Heart left ventricle (tissue), 16 donors: ENCODE results near the gene B3GNT7. TPM values are rescaled to one million over a fixed set of nuclear protein-coding genes. Genes with fewer than 3 reads are reported as not detected.

Source experiments
- ATAC-seq, 4 donors: fragments of 200-7000 bp; cut with Tn5 transposase; one replicate each; pipeline ENCODE4 v1.9.1; 2020 to 2022; ENCODE audit warnings: moderate library complexity in 4 of 4, mild to moderate bottlenecking in 3 of 4, moderate number of reproducible peaks in 1 of 4
- DNase-seq, 5 donors: peaks; one replicate each; pipeline ENCODE4 v3.0.0-alpha.2; 2020
- H3K27ac ChIP-seq, 12 donors: fragments of 200-600 bp; sonication (generic) in 4 of 12; one replicate each; pipeline versions ENCODE4 v1.5.0 to v1.8.0; 2016 to 2022; ENCODE audit warnings: mild to moderate bottlenecking in 2 of 12
- H3K27me3 ChIP-seq, 9 donors: fragments of 200-600 bp; sonication (generic) in 2 of 9; one replicate each; pipeline versions ENCODE4 v1.5.1 to v1.8.0; 2016 to 2022; ENCODE audit warnings: mild to moderate bottlenecking in 3 of 9
- H3K36me3 ChIP-seq, 9 donors: fragments of 200-600 bp; sonication (generic) in 2 of 9; one replicate each; pipeline versions ENCODE4 v1.5.0 to v1.8.0; 2018 to 2022; ENCODE audit warnings: mild to moderate bottlenecking in 2 of 9
- H3K4me1 ChIP-seq, 12 donors: fragments of 200-600 bp; sonication (generic) in 4 of 12; one replicate each; pipeline versions ENCODE4 v1.5.0 to v1.8.0; 2016 to 2022; ENCODE audit warnings: mild to moderate bottlenecking in 3 of 12
- H3K4me3 ChIP-seq, 12 donors: fragments of 200-600 bp; sonication (generic) in 4 of 12; one replicate each; pipeline versions ENCODE4 v1.5.0 to v1.8.0; 2017 to 2022; ENCODE audit warnings: mild to moderate bottlenecking in 9 of 12, moderate library complexity in 4 of 12
- H3K9me3 ChIP-seq, 12 donors: fragments of 200-600 bp; sonication (generic) in 4 of 12; one replicate each; pipeline versions ENCODE4 v1.5.0 to v1.8.0; 2016 to 2022; ENCODE audit warnings: mild to moderate bottlenecking in 1 of 12
- POLR2A ChIP-seq, 2 donors: fragments of 450-650 bp; IDR thresholded peaks; one replicate each; pipeline ENCODE4 v1.6.1; 2017; ENCODE audit warnings: antibody characterized with exemption in 2 of 2, mild to moderate bottlenecking in 2 of 2, moderate library complexity in 2 of 2
- WGBS, 4 donors: extraction: QIAGEN DNeasy Blood & Tissue Kit in 2 of 4; methylation state at CpG; one replicate each; pipeline versions ENCODE4 v1.1.5 to v1.1.7; 2013 to 2018; 5-methylcytosine and 5-hydroxymethylcytosine counted together
- intact Hi-C, 10 donors: fragments of 100-400 bp; cut with DNase I; formaldehyde crosslinking; loops; one replicate each; pipeline versions ENCODE4 v1.11.1 to v1.14.2; 2022
- polyA plus RNA-seq, 2 donors: library from polyadenylated mRNA; stranded (reverse); fragments of 200-250 nt; gene quantifications; one replicate each; pipeline ENCODE4 v1.2.3, GENCODE V29; 2013
- total RNA-seq, 9 donors: library from RNA; depleted of rRNA in 2 of 9; stranded (reverse); fragments of >200 nt in 2 of 9; fragmentation: NEBNext Ultra II Directional in 3 of 9; extraction: Animal tissue kit (Norgen Biotek cat#: 25700) in 3 of 9; gene quantifications; one replicate each; pipeline versions ENCODE4 v1.1.0 to v1.2.4, GENCODE V29; 2016 to 2023
- TF ChIP-seq, protein P1 (sequence below), 12 donors: fragments of 200-600 bp; sonication (generic) in 4 of 12; IDR thresholded peaks; one replicate each; pipeline versions ENCODE4 v1.5.0 to v1.8.0; 2018 to 2022; ENCODE audit warnings: antibody characterized with exemption in 12 of 12, mild to moderate bottlenecking in 5 of 12
- donor health status: ischemic (EF 13 %, LVEDD 7.1; RV severe dilation, severe dysfunction).
- donor health status: healthy with polysubstance abuse.
- donor health status: DM: no; HTN: yes; CAD: no.
- donor health status: DM: no; HTN: no; CAD: no.
- donor health status: ischemic (EF 25% LVEDD 6.9; RV normal size, moderate dysfunction).
- donor health status: ischemic (EF 25% LVEDD 5.7; RV mildly dilated, moderate dysfunction).
- donor health status: healthy.
- donor health status: DM: yes; HTN: yes; CAD: no.
- donor health status: ischemic (EF 35%, LVEDD 5.7; RV mildly dilated, moderate dysfunction).
- donor health status: nonischemic (EF 11% LVEDD 7.7; RV severe dilation, severe dysfunction).
- donor health status: DM: yes; HTN: yes; CAD: no.
- donor health status: PGD.
- donor health status: ischemic (EF 29% LVEDD 5.4; RV normal size, mild dysfunction).
- donor health status: nonischemic (EF 23%, LVEDD 6.1; RV moderate dilation, normal function).

Gene B3GNT7
- total and polyA plus RNA-seq, 11 donors = 0.68 to 52.4 (median 5.2) TPM

DNA sequence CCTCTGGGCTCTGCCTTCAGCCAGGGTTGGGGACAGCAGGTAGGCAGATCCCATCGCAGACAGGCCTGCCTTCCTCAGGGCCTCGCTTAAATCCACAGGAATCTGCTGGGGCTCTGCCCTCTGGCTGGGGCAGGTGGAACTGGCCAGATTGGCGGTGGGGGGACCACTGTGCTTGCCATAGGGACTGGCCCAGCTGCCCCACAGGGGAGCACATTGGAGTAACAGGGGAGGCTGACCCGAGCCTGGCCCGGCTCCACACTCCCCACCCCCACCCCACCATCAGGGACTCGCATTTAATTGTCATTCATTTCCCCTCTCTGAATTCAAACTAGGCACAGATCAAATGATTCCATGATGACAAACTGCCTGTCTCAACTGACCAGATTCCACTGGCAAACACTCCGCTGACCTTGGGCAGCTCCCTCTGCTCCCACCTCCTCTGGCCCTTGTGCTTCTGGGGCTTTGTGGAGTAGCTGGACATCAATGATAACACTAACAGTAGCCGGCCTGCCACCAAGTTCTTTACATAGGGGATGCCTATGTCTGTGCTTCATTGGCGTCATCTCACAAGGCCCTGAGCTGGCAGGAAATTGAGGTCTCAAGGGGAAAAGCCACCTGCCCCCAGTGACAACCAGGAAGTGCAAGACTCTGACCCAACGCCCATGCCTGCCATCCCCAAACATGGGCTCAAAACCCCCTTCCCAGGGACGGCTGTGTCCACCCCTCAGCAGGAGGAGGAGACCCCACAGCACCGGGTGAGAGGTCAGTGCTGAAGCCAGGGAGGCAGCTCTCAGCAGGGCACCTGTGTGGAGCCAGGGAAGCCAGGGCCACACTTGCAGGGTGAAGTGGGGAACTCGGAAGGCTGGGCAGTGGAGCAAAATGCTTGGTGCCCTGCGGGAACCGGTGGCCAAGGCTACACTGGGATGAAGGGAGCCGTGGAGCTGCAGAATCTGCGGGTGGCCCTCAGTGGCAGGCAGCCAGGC is 2.1 kb upstream of the B3GNT7 start:
- no peak for ATAC-seq
- intact Hi-C loops = loop anchor here in 1 of 10 donors (5.0 kb wide), 1 partner anchor 96 kb away; no protein-coding TSS in a partner anchor
- 80 to 89% (median 83%) methylated on average over 15 to 17 of the region's 17 CpGs for WGBS, 4 donors
- peaks cover 0 to 23% (median 5%) of the 10 kb centered on the region in 9 donors for H3K27me3 ChIP-seq
- peaks cover 0 to 28% (median 3%) of the 10 kb centered on the region in 12 donors for H3K4me1 ChIP-seq
- TF ChIP-seq POLR2A (IDR thresholded peaks at IDR 0.05) = no peak
- TF ChIP-seq, protein P1, sequence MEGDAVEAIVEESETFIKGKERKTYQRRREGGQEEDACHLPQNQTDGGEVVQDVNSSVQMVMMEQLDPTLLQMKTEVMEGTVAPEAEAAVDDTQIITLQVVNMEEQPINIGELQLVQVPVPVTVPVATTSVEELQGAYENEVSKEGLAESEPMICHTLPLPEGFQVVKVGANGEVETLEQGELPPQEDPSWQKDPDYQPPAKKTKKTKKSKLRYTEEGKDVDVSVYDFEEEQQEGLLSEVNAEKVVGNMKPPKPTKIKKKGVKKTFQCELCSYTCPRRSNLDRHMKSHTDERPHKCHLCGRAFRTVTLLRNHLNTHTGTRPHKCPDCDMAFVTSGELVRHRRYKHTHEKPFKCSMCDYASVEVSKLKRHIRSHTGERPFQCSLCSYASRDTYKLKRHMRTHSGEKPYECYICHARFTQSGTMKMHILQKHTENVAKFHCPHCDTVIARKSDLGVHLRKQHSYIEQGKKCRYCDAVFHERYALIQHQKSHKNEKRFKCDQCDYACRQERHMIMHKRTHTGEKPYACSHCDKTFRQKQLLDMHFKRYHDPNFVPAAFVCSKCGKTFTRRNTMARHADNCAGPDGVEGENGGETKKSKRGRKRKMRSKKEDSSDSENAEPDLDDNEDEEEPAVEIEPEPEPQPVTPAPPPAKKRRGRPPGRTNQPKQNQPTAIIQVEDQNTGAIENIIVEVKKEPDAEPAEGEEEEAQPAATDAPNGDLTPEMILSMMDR (IDR thresholded peaks at IDR 0.05) = peak in 5 of 12 donors; percentile 12 to 38 (median 22)
- no peak for DNase-seq
- H3K9me3 ChIP-seq = no peaks in the 10 kb centered on the region
- no peak overlapping the region for H3K27ac ChIP-seq
- no peak overlapping the region for H3K4me3 ChIP-seq
- no peaks in the 10 kb centered on the region for H3K36me3 ChIP-seq

DNA sequence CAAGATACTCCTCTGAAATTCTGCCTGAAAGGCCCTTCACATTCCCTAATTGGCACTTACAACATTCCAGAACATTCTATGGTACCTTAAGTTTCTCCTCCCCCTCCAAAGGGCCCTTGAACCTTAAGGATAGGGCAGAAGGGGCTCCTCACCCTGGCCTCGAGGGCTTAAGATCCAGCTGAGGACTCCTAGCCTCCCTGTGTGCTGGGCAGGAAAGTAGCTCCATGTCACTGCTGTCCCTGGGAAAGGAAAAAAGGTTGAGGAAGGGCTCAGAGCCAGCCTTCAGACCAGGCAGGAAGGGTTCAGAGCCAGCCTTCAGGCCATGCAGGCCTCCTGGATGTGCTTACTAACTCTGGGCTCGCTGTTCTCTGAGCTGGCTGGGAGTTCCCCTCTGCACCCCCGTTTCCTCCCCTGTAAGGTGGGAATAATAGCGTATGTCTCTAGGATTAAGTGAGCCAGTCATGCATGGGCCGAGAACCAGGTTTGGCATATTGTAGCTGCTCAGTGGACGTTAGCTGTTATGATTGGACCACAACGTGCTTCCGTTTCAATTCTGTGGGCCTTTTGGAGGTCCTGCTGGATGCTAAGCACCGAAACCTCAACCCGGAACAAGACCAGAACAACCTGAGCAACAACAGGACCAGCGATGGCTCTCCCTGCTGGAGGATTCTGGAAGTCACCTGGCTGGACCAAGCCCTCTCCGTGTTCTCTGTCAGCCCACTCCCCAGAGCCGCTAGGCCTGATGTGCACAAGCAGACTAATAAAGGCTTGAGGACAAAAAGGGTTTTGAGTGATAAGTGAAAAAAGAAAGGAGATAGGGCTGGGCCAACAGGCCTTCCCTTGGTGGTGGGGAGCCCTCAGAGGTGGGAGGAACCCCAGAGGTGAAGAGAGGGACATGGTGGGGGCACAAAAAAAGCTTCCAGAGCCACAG is 1.0 kb upstream of the B3GNT7 start:
- 82 to 89% (median 84%) methylated on average over 13 of the region's 13 CpGs for WGBS, 4 donors
- no peak for ATAC-seq
- H3K4me1 ChIP-seq = peaks cover 0 to 26% (median 4%) of the 10 kb centered on the region in 12 donors
- no peaks in the 10 kb centered on the region for H3K9me3 ChIP-seq
- H3K36me3 ChIP-seq = no peaks in the 10 kb centered on the region
- intact Hi-C loops = loop anchor here in 5 of 10 donors (5.0 kb wide), 2 partner anchors 97 to 147 kb away; no protein-coding TSS in a partner anchor
- no peak for TF ChIP-seq POLR2A (IDR thresholded peaks at IDR 0.05)
- TF ChIP-seq, protein P1 (IDR thresholded peaks at IDR 0.05) = peak in 2 of 12 donors; percentile 13 to 20
- H3K4me3 ChIP-seq = peak overlapping the region in 1 of 12 donors; percentile 57
- no peak overlapping the region for H3K27ac ChIP-seq
- no peak for DNase-seq
- peaks cover 0 to 23% (median 5%) of the 10 kb centered on the region in 9 donors for H3K27me3 ChIP-seq

DNA sequence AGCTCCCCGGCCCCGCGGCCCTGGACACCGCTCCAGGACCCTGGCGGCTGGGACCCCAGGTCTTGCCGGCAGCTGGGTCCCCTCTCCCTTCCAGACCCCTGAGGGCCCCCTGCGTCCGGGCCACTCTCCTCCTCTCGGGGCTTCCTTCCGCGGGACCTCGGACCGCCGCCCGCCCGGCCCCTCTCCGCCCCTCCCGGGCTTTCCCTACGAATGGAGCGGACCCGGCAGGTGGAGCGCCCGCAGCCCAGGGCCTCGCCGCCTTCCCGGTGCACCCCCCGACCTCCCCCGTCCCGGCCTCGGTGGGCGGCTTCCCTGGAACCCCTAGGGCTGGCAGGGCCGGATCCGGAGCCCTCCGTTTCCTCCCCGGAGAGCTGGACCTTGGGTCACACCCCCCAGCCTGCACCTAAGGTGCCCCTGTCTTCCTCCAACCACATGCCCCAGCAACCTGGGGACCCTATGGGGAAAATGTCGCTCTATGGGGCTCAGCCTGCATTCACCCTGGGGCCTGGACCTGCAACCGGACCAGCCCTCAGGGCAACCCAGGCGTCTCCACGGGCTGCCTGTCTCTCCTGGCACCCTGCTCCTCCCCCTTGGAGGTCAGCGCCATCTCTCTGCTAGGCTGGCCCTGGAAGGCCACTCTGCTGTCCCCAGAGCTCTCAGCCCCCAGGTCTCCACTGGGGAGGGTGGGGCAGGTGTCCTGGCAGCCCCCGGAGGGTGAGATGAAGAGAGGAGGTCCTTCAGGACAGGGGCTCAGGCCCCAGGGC is 730 bp downstream of the B3GNT7 start:
- no peaks in the 10 kb centered on the region for H3K36me3 ChIP-seq
- WGBS, 4 donors = 11 to 53% (median 13%) methylated on average over 7 to 41 of the region's 41 CpGs
- H3K27ac ChIP-seq = peak overlapping the region in 3 of 12 donors; percentile 19 to 49 (median 43)
- H3K27me3 ChIP-seq = peaks cover 0 to 23% (median 5%) of the 10 kb centered on the region in 9 donors
- TF ChIP-seq, protein P1 (IDR thresholded peaks at IDR 0.05) = no peak
- TF ChIP-seq POLR2A (IDR thresholded peaks at IDR 0.05) = no peak
- peak overlapping the region; percentile 26 to 61 (median 54) for H3K4me3 ChIP-seq
- H3K4me1 ChIP-seq = peaks cover 0 to 38% (median 13%) of the 10 kb centered on the region in 12 donors
- no peaks in the 10 kb centered on the region for H3K9me3 ChIP-seq
- ATAC-seq (no peak), DNase-seq (no peak)
- intact Hi-C loops = loop anchor here in 4 of 10 donors (5.0 kb wide), 2 partner anchors 99 to 149 kb away; no protein-coding TSS in a partner anchor
